ENCODE results near the gene ATAD3C.

DNA sequence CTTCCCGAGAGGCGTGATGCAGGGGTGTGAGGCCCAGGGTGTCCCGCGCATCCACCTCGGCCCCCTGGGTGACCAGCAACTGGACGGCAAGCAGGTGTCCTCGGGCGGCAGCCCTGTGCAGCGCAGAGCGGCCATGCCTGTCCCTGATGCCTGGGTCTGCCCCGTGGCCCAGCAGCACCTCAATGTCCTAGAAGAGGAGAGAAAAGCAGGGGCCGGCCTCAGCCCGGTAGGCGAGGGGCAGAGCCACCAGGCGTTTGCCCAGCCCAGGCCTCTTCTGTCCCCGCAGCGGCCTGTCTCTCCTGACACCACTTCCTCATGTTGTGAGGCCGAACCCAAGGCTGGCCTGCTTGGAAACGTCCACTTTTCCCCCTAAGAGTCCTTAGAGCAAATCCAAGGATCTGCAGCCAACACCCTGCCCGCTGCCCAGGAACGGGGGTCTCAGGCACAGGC lies 30.1 kb upstream of the ATAD3C start:
- TF ChIP-seq, protein P1, sequence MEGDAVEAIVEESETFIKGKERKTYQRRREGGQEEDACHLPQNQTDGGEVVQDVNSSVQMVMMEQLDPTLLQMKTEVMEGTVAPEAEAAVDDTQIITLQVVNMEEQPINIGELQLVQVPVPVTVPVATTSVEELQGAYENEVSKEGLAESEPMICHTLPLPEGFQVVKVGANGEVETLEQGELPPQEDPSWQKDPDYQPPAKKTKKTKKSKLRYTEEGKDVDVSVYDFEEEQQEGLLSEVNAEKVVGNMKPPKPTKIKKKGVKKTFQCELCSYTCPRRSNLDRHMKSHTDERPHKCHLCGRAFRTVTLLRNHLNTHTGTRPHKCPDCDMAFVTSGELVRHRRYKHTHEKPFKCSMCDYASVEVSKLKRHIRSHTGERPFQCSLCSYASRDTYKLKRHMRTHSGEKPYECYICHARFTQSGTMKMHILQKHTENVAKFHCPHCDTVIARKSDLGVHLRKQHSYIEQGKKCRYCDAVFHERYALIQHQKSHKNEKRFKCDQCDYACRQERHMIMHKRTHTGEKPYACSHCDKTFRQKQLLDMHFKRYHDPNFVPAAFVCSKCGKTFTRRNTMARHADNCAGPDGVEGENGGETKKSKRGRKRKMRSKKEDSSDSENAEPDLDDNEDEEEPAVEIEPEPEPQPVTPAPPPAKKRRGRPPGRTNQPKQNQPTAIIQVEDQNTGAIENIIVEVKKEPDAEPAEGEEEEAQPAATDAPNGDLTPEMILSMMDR (IDR thresholded peaks at IDR 0.05), result no peak
- no peak for TF ChIP-seq POLR2AphosphoS5 (IDR thresholded peaks at IDR 0.05)
- TF ChIP-seq POLR2A (IDR thresholded peaks at IDR 0.05; ENCODE audit: low read depth), result no peak
